Tibial artery (tissue), 4 donors: ENCODE data around the gene BICDL2.

ENCODE experiments used
- DNase-seq, 2 donors: peaks; one replicate each; pipeline ENCODE4 v3.0.0-alpha.2; 2019
- H3K27ac ChIP-seq, 2 donors: fragments of 200-600 bp; sonication (generic) in 1 of 2; 1 replicate in 1 of 2; 2 replicates in 1 of 2; pipeline ENCODE4 v1.5.1; 2018 to 2019; ENCODE audit warnings: mild to moderate bottlenecking in 1 of 2
- H3K27me3 ChIP-seq, 2 donors: fragments of 200-600 bp; sonication (generic) in 1 of 2; one replicate each; pipeline versions ENCODE4 v1.5.1 to v1.6.0; 2016 to 2019
- H3K36me3 ChIP-seq, 3 donors: fragments of 200-600 bp; sonication (generic) in 2 of 3; one replicate each; pipeline ENCODE4 v1.5.1; 2016 to 2019; ENCODE audit warnings: mild to moderate bottlenecking in 2 of 3
- H3K4me1 ChIP-seq, 4 donors: fragments of 200-600 bp; sonication (generic) in 2 of 4; 1 replicate in 3 of 4; 2 replicates in 1 of 4; pipeline ENCODE4 v1.5.1; 2016 to 2019
- H3K4me3 ChIP-seq, 2 donors: fragments of 200-600 bp; sonication (generic) in 1 of 2; 1 replicate in 1 of 2; 2 replicates in 1 of 2; pipeline ENCODE4 v1.5.1; 2018 to 2019; ENCODE audit warnings: mild to moderate bottlenecking in 2 of 2
- H3K9me3 ChIP-seq, 3 donors: fragments of 200-600 bp; sonication (generic) in 1 of 3; one replicate each; pipeline ENCODE4 v1.5.1; 2016 to 2019
- intact Hi-C: fragments of 100-400 bp; cut with DNase I; formaldehyde crosslinking; loops from one replicate; pipeline ENCODE4 v1.15.0; 2023; ENCODE audit warnings: low total_unique reads
- TF ChIP-seq, protein P1 (sequence below), 2 experiments: fragments of 200-600 bp in 1 of 2; fragments of 450-650 bp in 1 of 2; IDR thresholded peaks; one replicate each; pipeline ENCODE4 v1.5.1; 2017 to 2019; ENCODE audit warnings: antibody characterized with exemption in 2 of 2, mild to moderate bottlenecking in 1 of 2, moderate library complexity in 1 of 2

Gene BICDL2

DNA sequence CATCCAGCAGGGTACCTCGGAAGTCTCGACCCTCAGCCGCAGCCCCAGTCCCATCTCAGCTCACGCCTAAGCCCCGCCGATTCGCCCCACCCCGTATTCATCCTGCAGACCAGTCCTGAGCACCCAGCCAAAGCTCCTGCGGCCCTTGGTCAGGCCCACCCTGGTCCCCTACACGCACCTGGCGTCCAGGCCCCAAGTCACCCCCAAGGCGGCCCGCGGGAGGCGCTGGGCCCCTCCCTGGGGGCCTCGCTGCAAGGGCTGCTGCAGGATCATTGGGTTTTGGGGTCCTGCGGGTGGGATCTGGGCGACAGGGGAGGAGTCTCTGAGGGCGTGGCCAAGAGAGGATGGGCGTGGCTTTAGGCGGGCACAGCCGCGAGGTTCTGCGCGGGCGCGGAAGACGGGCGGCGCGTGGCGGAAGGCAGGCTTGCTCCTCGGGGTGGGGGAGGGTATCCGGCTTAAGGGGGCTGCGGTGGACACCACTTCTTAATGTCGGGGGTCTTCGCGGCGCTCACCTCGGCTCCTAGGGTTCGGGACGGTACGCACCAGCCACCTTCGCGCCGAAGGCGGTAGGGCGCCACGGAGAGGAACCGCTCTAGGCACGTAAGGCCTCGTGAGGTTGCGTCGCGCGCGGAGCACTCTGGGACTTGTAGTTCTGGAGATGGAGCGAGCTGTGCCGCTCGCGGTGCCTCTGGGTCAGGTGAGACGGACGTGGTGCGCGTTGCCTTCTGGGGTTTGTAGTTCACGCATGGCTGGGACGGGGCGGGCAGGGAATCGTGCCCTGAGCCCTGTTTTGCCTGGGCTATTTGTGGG lies 12.9 kb downstream of the BICDL2 start, which contains the start of the genes HCFC1R1 and THOC6:
TSS of gene HCFC1R1 (minus strand) at position 274 of the 810 bp plus-strand sequence. CDS start at position 273, 1 bp downstream.
TSS of gene THOC6 (plus strand) at position 367 of the 810 bp plus-strand sequence. CDS start at position 659, 292 bp downstream.
- no peaks in the 10 kb centered on the region for H3K9me3 ChIP-seq
- DNase-seq: peak; percentile 98 to 99
- TF ChIP-seq, protein P1, sequence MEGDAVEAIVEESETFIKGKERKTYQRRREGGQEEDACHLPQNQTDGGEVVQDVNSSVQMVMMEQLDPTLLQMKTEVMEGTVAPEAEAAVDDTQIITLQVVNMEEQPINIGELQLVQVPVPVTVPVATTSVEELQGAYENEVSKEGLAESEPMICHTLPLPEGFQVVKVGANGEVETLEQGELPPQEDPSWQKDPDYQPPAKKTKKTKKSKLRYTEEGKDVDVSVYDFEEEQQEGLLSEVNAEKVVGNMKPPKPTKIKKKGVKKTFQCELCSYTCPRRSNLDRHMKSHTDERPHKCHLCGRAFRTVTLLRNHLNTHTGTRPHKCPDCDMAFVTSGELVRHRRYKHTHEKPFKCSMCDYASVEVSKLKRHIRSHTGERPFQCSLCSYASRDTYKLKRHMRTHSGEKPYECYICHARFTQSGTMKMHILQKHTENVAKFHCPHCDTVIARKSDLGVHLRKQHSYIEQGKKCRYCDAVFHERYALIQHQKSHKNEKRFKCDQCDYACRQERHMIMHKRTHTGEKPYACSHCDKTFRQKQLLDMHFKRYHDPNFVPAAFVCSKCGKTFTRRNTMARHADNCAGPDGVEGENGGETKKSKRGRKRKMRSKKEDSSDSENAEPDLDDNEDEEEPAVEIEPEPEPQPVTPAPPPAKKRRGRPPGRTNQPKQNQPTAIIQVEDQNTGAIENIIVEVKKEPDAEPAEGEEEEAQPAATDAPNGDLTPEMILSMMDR (IDR thresholded peaks at IDR 0.05): no peak
- intact Hi-C loops: no loop called here
- peaks cover 0 to 55% (median 47%) of the 10 kb centered on the region in 4 donors for H3K4me1 ChIP-seq
- H3K4me3 ChIP-seq: peak within 1 kb of the TSS; percentile 73 to 88
- H3K27me3 ChIP-seq: peaks cover 0 to 7% of the 10 kb centered on the region in 2 donors
- peaks cover 0 to 21% (median 16%) of the 10 kb centered on the region in 3 donors for H3K36me3 ChIP-seq
- H3K27ac ChIP-seq: peak within 1 kb of the TSS; percentile 95 to 96

DNA sequence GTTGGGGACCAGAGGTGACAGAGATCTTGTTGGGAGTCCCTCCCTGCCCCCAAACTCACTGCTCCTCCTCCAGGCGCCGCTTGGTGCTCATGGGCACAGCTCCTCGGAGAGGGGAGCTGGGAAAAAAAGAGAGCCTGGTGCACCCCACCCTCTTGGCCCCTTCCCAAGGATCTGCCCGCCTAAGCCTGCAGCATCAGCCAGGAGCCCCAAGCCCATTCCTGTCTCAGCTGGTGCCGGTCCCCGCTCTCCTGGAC lies 13.4 kb downstream of the BICDL2 start:
- Histone ChIP-seq H3K27me3 (peaks cover 0 to 12% of the 10 kb centered on the region in 2 donors), H3K4me1 (peaks cover 0 to 54% (median 42%) of the 10 kb centered on the region in 4 donors), H3K4me3 (peak overlapping the region; percentile 73 to 88), H3K36me3 (peaks cover 0 to 21% (median 16%) of the 10 kb centered on the region in 3 donors), H3K9me3 (no peaks in the 10 kb centered on the region), H3K27ac (peak overlapping the region; percentile 95 to 96)
- TF ChIP-seq, protein P1 (IDR thresholded peaks at IDR 0.05): no peak
- intact Hi-C loops: no loop called here
- no peak for DNase-seq

DNA sequence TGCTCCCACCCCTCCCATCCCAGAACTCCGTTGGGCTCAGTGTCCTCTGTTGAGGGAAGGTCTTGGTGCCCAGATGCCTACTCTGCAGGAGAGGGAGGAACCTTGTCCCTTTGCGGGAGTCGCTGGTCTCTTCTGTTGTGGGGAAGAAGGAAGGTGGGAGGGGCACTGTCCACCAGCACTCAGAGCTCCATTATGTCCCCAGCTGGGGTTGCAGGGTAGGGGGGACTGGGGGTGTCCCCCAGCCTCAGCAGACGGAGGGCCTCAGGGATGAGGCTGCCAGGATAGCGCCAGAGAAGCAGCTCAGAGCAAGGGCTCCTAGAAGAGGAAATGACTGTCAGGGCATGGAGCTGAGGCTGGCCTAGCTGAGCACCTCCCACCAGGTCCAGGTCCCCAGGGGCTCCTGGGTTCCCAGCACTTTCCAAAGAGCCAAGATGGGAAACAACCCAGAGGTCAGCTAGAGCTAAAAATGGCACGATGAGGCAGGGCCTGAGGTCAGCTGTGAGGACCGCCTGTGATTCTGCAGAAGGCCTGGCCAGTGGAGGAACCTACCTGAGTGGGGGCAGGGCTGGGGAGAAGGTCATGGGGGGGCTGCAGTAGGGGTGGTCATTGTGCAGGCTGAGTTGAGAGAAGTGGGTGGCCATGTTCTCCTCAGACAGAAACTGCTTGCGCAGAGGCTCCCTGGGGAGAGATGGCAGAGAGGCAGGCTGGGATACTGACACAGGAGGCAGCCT lies 13.9 kb downstream of the BICDL2 start:
- Histone ChIP-seq H3K4me3 (peak overlapping the region; percentile 73 to 88), H3K27ac (peak overlapping the region; percentile 95 to 96), H3K9me3 (no peaks in the 10 kb centered on the region), H3K4me1 (peaks cover 0 to 54% (median 39%) of the 10 kb centered on the region in 4 donors), H3K27me3 (peaks cover 0 to 17% of the 10 kb centered on the region in 2 donors), H3K36me3 (peaks cover 0 to 21% (median 16%) of the 10 kb centered on the region in 3 donors)
- intact Hi-C loops: no loop called here
- peak; percentile 46 to 92 for DNase-seq
- TF ChIP-seq, protein P1 (IDR thresholded peaks at IDR 0.05): no peak

DNA sequence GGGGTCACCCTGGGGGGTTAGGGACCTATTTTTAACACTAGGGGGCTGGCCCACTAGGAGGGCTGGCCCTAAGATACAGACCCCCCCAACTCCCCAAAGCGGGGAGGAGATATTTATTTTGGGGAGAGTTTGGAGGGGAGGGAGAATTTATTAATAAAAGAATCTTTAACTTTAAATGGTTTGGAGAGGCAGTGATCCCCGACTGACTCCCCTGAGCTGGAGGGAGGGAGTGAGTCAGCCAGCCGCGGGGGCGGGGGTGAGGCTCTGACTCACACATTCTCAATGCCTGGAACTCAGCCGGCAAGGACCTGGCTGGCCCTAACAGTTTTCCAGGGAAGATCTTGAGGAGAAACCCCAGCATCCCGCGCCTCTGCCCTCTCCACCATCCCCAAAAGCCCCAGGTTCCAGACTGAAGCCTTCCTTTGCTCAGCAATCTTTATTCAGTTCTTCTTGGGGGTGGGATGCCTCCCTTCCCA lies 14.5 kb downstream of the BICDL2 start:
- Histone ChIP-seq H3K9me3 (no peaks in the 10 kb centered on the region), H3K36me3 (peaks cover 0 to 19% (median 15%) of the 10 kb centered on the region in 3 donors), H3K27me3 (peaks cover 0 to 23% of the 10 kb centered on the region in 2 donors), H3K27ac (peak overlapping the region; percentile 95 to 96), H3K4me3 (peak overlapping the region; percentile 73 to 88), H3K4me1 (peaks cover 0 to 58% (median 40%) of the 10 kb centered on the region in 4 donors)
- peak; percentile 91 to 96 for DNase-seq
- intact Hi-C loops: no loop called here
- TF ChIP-seq, protein P1 (IDR thresholded peaks at IDR 0.05): no peak

DNA sequence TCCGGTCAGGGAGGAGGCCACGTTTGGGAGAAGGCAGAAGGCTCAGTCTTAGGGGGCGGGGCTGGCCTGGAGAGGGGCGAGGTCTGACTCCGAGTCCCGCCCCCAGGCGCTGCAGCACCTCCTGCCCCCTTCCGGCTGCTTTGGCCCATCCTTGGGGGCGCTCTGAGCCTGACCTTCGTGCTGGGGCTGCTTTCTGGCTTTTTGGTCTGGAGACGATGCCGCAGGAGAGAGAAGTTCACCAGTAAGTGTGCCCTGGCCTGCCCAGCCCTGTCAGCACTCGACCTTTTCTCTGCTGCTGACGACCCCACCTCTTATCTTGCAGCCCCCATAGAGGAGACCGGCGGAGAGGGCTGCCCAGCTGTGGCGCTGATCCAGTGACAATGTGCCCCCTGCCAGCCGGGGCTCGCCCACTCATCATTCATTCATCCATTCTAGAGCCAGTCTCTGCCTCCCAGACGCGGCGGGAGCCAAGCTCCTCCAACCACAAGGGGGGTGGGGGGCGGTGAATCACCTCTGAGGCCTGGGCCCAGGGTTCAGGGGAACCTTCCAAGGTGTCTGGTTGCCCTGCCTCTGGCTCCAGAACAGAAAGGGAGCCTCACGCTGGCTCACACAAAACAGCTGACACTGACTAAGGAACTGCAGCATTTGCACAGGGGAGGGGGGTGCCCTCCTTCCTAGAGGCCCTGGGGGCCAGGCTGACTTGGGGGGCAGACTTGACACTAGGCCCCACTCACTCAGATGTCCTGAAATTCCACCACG lies 15.1 kb downstream of the BICDL2 start:
- TF ChIP-seq, protein P1 (IDR thresholded peaks at IDR 0.05): peak in 1 of 2 experiments; percentile 16
- Histone ChIP-seq H3K27me3 (peaks cover 0 to 24% of the 10 kb centered on the region in 2 donors), H3K27ac (peak overlapping the region; percentile 95 to 96), H3K9me3 (no peaks in the 10 kb centered on the region), H3K36me3 (peaks cover 0 to 13% (median 10%) of the 10 kb centered on the region in 3 donors), H3K4me1 (peaks cover 0 to 58% (median 40%) of the 10 kb centered on the region in 4 donors), H3K4me3 (peak overlapping the region; percentile 73 to 88)
- intact Hi-C loops: no loop called here
- DNase-seq: peak; percentile 77 to 91
